GF-D8 (cell line): ENCODE data around the gene KCNQ5.
A peak's percentile ranks its signal among the peaks of the same experiment; 100 is the strongest.

Experiments used
- DNase-seq: peaks from one replicate; lab custom pipeline; 2025; lab: John Stamatoyannopoulos, UW

The KCNQ5 gene

DNA sequence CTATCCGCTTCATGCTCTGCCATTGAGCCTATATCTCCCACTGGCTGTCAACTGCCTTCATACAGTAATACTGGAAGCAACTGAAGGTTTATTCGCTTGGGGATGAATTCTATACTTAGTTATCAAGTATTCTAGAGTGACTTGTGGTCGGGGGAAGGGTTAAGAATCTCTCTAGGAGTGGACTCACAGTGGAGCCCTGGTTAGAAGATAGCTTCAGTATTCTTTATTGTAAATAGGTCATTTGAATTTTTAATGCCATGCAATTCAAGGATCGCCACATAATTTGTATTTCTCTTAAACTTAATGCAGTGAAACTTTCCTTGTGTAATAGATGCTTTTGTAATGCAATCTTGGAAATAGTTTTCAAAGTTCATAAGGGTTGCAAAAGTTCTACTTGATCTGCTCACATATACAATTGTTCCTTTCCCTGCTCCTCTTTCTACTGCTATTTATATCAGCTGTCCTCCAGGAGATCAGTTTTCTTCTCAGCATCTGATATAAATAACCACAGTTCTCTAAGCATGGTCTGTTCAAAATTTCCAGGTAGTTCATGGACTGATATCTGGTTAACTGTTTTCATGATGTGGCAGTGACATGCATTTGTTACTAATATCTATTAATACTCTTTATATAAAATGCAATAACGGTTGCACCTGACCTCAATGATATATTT lies 120.3 kb downstream of the KCNQ5 start:
- DNase-seq, result no peak

GRCh38 chr6:72746276-72746675 lies 124.4 kb downstream of the KCNQ5 start:
- no peak for DNase-seq

DNA sequence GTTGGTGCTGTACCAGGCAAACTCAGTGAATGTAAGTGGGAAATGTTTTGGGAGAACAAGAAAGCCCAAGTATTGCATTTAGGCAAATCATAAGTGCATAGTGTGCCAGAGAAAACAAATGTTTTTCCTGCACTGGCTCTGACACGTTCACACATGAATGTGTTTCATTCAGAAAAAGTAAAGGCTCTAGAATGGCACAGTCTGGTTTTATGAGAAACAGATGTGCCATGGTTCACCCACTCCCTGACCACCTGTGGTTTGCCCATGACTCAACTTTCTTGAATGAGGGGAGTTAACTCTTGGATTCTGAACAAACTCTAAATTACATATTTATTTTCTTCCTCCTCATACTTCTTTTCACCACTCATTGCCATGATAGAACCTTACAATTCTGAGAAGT lies 126.9 kb downstream of the KCNQ5 start:
- peak; percentile 75 for DNase-seq

GRCh38 chr6:72755752-72756151 lies 133.9 kb downstream of the KCNQ5 start:
- DNase-seq, result no peak

DNA sequence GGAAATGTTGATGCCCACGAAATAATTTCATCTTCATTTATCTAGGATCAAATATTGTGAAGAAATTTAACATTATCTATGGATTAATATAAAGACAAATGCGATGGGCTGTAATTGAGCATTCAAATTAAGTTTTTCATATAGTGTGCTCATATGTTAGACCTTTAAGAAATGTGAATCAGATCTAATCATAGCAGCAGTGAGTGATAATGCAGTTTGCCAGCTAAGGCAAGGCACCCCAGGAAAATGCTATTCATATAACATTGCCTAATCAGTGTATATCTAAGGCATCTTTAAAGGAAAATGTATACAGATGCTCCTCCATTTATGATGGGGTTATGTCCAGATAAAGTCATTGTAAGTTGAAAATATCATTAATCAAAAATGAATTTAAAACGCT lies 135.2 kb downstream of the KCNQ5 start:
- no peak for DNase-seq

GRCh38 chr6:72757926-72758325 lies 136.1 kb downstream of the KCNQ5 start:
- no peak for DNase-seq

DNA sequence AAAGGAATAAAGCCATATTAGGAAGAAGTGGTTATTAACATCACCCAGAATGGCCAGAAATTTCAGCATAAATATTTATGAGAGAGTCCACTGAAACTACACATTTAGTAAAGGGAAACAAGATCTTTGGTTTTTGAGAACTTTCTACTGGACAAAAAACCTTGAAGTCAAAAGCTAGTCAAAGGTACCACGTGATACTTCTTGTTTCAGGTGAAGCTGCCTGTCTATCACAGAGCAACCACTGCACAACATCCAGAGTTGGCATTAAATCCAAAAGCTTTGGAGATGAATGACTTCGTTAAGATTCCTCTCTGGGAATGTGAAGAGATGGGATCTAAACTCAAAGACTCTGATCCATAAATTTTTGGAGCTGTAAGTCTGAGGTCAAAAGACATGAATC lies 137.0 kb downstream of the KCNQ5 start:
- no peak for DNase-seq

DNA sequence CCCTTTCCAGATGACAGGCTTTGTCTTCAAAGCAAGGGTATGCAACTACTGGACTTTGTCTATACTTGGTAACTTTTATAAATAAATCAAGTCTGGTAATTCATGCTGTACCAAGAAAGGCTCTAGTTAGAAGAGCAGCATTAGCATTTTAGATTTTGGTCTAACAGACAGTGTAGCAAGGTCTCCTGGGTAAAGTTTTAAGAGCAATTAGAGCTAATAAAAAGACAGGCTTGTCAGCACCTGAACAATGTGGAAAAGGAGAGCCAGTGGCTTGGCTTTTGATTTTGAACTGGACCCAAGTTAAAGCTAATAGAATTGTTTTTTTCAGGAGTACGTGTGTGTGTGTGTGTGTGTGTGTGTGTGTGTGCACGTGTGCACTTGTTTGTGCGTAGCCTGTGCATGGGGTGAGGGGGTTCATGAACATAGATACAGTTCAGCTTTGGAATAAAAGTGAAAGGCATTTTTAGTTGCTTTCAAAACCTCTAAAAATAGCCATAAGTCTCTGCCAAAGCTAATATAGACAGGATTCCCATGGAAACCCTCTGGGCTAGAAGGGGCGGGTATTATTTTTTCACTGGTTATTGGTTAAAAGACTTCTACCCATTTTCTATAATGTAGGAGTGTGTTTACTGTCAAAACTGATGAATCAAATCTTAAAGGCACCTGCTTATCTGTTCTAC lies 138.4 kb downstream of the KCNQ5 start:
- DNase-seq, result no peak

DNA sequence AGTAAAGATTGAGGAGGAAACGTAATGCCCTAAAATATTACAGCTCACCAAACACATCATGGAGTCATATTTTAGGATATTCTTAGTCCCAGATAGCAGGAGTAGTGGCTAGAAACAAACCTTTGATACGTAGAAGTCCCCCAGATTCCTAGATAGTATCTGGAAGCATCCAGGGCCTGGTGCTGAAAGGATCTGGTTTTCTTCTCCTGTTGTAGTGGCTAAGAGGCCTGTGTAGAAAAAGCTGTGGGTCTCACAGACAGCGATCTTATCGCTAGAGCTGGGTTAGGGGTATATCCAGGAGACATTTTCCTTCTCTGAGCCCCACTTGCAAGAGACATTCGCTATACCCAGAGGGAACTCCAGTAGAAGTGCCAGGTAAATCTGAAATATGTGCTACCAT lies 139.9 kb downstream of the KCNQ5 start:
- DNase-seq, result no peak

DNA sequence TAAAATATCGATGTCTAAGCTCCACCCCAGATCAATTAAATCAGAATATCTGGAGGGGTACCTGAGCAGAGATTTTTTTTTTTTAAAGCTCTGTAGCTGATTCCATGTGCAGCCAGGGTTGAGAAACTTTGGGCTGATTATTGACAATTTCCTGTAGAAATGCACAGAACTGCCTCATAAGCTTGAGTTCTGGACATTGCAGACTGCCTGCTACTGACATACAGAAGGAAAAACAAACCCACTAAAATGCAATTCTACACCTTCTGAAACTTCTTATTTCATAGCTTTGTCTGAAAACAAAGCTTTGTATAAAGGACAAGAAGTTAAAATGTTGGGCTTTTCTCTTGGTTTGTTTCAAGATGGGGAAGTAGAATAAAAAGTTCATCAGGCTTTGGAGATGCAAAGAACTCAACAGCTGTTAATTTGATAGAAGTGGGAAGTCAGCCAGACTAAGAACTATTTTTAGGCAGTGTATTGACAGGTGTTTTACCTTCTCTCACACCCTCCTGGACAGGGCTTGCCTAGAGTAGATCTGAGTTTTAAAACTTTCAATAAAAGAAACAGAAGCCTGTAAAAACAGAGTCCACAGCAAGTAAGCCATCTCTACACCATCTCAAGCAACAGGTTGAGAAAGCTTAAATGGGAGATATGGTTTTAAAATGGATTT lies 147.7 kb downstream of the KCNQ5 start:
- no peak for DNase-seq

- DNase-seq, result no peak
These were observed 149.1 kb downstream of the KCNQ5 start for GRCh38 chr6:72770959-72771358.

DNA sequence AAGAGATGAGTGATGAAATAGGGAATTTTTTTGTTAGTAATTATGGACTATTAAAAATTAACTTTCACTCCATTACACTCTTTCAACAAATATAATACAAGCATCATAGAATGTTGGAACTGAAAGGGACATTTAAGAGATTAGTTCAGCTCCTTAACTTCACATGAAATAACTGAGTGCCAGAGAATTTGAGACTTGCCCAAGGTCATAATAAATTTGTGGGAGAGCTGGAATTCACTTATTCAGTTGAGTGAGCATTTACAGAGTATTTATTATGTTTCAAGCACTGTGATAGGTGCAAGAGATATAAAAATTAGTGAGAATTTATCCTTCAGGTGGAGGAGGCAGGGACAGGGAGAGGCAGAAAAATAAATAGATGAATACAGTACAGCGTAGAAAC lies 154.6 kb downstream of the KCNQ5 start:
- no peak for DNase-seq

DNA sequence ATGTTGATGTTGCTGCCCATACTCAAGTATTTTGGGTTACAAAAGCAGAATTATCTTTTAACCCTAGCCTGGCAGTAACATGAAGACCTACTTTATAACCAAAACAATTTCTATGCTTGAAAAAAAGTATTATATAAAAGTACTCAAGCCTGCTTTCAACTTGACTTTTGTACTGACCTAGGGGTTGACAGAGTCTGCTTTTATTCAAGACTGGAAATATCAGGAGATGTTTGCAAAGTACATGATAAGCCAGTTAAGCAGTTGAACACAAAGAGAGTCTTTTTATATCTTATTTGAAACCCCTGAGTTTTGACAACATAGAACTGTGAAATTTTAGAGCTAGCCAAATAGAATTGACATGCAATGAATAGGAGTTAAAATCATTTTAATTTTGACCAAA lies 159.8 kb downstream of the KCNQ5 start:
- no peak for DNase-seq

GRCh38 chr6:72783035-72783434 lies 161.2 kb downstream of the KCNQ5 start:
- DNase-seq, result no peak

- no peak for DNase-seq
These were observed 161.8 kb downstream of the KCNQ5 start for GRCh38 chr6:72783666-72784065.

DNA sequence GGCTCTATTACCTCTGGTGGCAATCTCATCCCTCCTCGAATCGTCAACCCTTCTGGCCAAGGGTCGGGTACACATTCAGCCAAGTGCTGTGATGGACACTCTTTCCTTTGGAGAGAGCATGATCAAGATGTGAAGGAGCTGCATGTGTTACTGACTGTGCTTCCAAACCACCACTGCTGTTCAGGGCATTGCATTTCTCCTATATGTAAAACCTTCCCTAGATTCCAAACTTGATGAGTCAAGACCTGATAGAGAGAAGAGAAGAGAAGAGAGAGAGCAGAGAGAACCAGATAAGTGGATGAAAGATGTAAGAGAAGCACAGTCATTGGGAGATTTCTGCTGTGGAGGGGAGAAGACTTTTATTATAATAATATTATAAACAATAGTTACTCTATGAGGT lies 162.2 kb downstream of the KCNQ5 start:
- DNase-seq, result no peak

DNA sequence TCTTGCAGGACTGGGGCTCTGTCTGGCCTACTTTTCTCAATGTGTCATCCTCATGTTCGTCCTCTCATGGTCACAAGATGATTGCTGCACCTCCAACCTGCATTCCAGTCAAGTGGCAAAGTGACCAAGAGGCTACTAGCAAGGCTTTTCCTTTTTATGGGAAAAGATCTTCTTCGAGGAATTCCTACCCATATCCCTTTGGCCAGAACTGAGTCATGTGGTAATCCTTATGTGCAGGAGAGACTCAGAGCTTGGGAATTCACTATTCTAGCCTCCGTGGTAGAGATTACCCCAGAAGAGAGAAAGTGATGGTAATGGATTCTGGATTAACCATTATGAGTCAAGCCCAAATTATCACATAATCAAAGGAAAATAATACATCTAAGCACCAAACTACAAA lies 162.7 kb downstream of the KCNQ5 start:
- no peak for DNase-seq

- DNase-seq, result no peak
These were observed 165.6 kb downstream of the KCNQ5 start for GRCh38 chr6:72787391-72788031.

DNA sequence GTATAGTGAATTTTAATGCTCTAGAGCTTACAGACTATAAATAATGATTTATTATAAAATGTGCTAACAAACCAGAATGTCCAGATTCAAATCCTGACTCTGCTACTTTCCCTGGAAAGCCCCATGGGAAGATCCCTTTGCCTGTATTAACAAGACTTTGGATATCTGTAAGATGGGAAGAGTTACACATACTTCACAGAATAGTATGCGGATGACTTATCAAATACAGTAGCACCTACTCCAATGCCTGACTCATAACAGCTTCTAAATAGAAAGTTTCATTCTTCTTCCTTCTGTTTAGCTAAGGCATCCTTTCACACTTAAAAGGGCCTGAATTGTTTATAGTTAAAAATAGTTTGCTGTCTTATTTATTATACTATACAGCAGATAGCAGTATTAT lies 166.3 kb downstream of the KCNQ5 start:
- no peak for DNase-seq

GRCh38 chr6:72789145-72789544 lies 167.3 kb downstream of the KCNQ5 start:
- DNase-seq, result no peak

DNA sequence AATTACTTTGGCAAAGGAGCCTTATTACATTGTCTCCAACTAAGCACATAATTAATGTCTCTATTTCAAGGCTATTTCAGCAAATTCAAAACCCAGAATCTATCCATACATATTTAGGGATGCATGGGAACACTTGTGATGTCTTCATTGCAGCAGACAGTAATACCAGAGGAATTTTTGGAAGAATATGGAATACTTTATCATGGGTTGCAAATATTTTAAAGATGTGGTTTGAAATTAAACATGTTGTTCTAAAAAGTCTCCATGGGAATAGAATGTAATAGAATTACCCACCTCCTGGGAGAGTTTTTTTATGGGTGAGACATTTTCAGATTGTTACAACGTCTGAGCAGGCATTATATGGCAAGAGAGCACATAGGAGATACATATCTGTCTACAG lies 170.8 kb downstream of the KCNQ5 start:
- no peak for DNase-seq

- DNase-seq, result no peak
These were observed 172.0 kb downstream of the KCNQ5 start for GRCh38 chr6:72793641-72794395.
